NCI-H345 (cell line): ENCODE measurements around the gene FOXN1.
"Not testable (repeated sequence)": the region's sequence is repeated elsewhere in the genome, so short reads cannot be mapped to it uniquely, and the experiment has no call there.

Experiments used
- DNase-seq: peaks from one replicate; lab custom pipeline; 2025; lab: John Stamatoyannopoulos, UW

FOXN1 gene

GRCh38 chr17:28573966-28574480 lies 67.9 kb downstream of the FOXN1 start:
- DNase-seq = no peak

- no peak for DNase-seq
Measured at GRCh38 chr17:28574526-28574925, 68.4 kb downstream of the FOXN1 start.

GRCh38 chr17:28575126-28575795 lies 69.1 kb downstream of the FOXN1 start:
- no peak for DNase-seq

- DNase-seq = not testable (repeated sequence)
Measured at GRCh38 chr17:28576016-28576415, 69.9 kb downstream of the FOXN1 start.

GRCh38 chr17:28576758-28577465 lies 70.8 kb downstream of the FOXN1 start, which contains the start of gene ALDOC:
TSS of gene ALDOC (minus strand) at chr17:28576895. CDS start at chr17:28575532, 1,363 bp downstream.
- DNase-seq = peak; percentile 98

- no peak for DNase-seq
Measured at GRCh38 chr17:28577466-28577824, 71.3 kb downstream of the FOXN1 start.

- DNase-seq = no peak
Measured at GRCh38 chr17:28578246-28579195, 72.4 kb downstream of the FOXN1 start.

GRCh38 chr17:28579526-28579925 lies 73.4 kb downstream of the FOXN1 start:
- DNase-seq = no peak

GRCh38 chr17:28580959-28581358 lies 74.8 kb downstream of the FOXN1 start:
- no peak for DNase-seq

- no peak for DNase-seq
Measured at GRCh38 chr17:28582513-28582912, 76.4 kb downstream of the FOXN1 start.

GRCh38 chr17:28584434-28584833 lies 78.3 kb downstream of the FOXN1 start:
- no peak for DNase-seq

GRCh38 chr17:28585851-28586250 lies 79.7 kb downstream of the FOXN1 start:
- no peak for DNase-seq
